Measurements from ENCODE around the gene TMEM50B.

GRCh38 chr21:33411949-33412430 lies 67.8 kb downstream of the TMEM50B start:
- TF ChIP-seq CREB1 (IDR thresholded peaks at IDR 0.05; ENCODE audit: low read depth) (no peak), YY1 (IDR thresholded peaks at IDR 0.05; ENCODE audit: low read depth) (no peak), CEBPB (IDR thresholded peaks at IDR 0.05) (no peak), TCF12 (IDR thresholded peaks at IDR 0.05; ENCODE audit: low read depth) (no peak)
- TF ChIP-seq, protein P1, sequence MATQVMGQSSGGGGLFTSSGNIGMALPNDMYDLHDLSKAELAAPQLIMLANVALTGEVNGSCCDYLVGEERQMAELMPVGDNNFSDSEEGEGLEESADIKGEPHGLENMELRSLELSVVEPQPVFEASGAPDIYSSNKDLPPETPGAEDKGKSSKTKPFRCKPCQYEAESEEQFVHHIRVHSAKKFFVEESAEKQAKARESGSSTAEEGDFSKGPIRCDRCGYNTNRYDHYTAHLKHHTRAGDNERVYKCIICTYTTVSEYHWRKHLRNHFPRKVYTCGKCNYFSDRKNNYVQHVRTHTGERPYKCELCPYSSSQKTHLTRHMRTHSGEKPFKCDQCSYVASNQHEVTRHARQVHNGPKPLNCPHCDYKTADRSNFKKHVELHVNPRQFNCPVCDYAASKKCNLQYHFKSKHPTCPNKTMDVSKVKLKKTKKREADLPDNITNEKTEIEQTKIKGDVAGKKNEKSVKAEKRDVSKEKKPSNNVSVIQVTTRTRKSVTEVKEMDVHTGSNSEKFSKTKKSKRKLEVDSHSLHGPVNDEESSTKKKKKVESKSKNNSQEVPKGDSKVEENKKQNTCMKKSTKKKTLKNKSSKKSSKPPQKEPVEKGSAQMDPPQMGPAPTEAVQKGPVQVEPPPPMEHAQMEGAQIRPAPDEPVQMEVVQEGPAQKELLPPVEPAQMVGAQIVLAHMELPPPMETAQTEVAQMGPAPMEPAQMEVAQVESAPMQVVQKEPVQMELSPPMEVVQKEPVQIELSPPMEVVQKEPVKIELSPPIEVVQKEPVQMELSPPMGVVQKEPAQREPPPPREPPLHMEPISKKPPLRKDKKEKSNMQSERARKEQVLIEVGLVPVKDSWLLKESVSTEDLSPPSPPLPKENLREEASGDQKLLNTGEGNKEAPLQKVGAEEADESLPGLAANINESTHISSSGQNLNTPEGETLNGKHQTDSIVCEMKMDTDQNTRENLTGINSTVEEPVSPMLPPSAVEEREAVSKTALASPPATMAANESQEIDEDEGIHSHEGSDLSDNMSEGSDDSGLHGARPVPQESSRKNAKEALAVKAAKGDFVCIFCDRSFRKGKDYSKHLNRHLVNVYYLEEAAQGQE (IDR thresholded peaks at IDR 0.05; ENCODE audit: low read depth): no peak

Data from Ishikawa (cell line).